Glutamatergic neuron (in vitro differentiated cells): ENCODE data around the gene UBP1. TPM values are rescaled to one million over a fixed set of nuclear protein-coding genes. Genes with fewer than 3 reads are reported as not detected.
"Not testable (repeated sequence)": the region's sequence is repeated elsewhere in the genome, so short reads cannot be mapped to it uniquely, and the experiment has no call there.

ENCODE experiments used
- DNase-seq: peaks from one replicate; pipeline ENCODE4 v3.0.0; 2022
- H3K27ac Mint-ChIP-seq: one replicate; pipeline ENCODE4 v1.8.0; 2020; ENCODE audit warnings: mild to moderate bottlenecking, mixed read lengths, inconsistent platforms; ENCODE audit not compliant: unreplicated experiment
- H3K27me3 Mint-ChIP-seq: one replicate; pipeline ENCODE4 v1.8.0; 2020; ENCODE audit warnings: mild to moderate bottlenecking, moderate library complexity, mixed read lengths, inconsistent platforms; ENCODE audit not compliant: unreplicated experiment
- H3K36me3 Mint-ChIP-seq: one replicate; pipeline ENCODE4 v1.8.0; 2020; ENCODE audit warnings: mild to moderate bottlenecking, mixed read lengths, inconsistent platforms; ENCODE audit not compliant: unreplicated experiment
- H3K4me1 Mint-ChIP-seq: one replicate; pipeline ENCODE4 v1.8.0; 2020; ENCODE audit warnings: mild to moderate bottlenecking, low read depth, mixed read lengths, inconsistent platforms; ENCODE audit not compliant: unreplicated experiment
- H3K4me3 Mint-ChIP-seq: one replicate; pipeline ENCODE4 v1.8.0; 2020; ENCODE audit warnings: mild to moderate bottlenecking, mixed read lengths, inconsistent platforms; ENCODE audit not compliant: unreplicated experiment
- H3K9me3 Mint-ChIP-seq: one replicate; pipeline ENCODE4 v1.8.0; 2020; ENCODE audit warnings: mild to moderate bottlenecking, moderate library complexity, mixed read lengths, inconsistent platforms; ENCODE audit not compliant: unreplicated experiment
- total RNA-seq: library from RNA; stranded (reverse); fragmentation: NEBNext Ultra II Directional; extraction: Animal tissue kit (Norgen Biotek cat#: 25700); gene quantifications from one replicate; pipeline ENCODE4 v1.2.1, GENCODE V29; 2021; ENCODE audit not compliant: unreplicated experiment
- TF ChIP-seq, protein P1 (sequence below): fragments of 200-600 bp; sonication (generic); IDR thresholded peaks from one replicate; pipeline ENCODE4 v1.5.0; 2021; ENCODE audit not compliant: partially characterized antibody, unreplicated experiment

The UBP1 gene
- total RNA-seq, 1 donor from 2014 or later: 69.9 TPM

DNA sequence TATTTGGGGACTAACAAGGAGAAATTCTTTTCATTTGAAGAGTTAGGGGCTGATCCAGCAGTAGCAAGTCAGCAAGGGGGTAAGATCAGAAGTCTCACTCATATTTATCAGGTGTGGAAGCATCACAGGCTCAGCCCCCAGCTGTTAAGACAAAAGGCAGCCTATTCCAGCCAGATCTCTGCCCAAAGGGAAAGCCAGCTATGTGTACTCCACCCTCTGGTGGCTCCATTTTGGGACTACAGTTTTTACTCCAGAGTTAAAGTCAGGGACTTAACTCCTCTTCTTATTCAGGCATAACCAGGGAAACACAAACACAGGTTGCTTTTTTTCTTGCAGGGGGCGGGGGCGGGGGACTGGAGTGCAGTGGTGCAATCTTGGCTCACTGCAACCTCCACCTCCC lies 19.2 kb downstream of the UBP1 start:
- Mint-ChIP-seq H3K27ac (no peak overlapping the region), H3K4me3 (no peak overlapping the region), H3K4me1 (peaks cover 2% of the 10 kb centered on the region), H3K36me3 (no peaks in the 10 kb centered on the region), H3K27me3 (peaks cover 2% of the 10 kb centered on the region), H3K9me3 (peaks cover 4% of the 10 kb centered on the region)
- TF ChIP-seq, protein P1, sequence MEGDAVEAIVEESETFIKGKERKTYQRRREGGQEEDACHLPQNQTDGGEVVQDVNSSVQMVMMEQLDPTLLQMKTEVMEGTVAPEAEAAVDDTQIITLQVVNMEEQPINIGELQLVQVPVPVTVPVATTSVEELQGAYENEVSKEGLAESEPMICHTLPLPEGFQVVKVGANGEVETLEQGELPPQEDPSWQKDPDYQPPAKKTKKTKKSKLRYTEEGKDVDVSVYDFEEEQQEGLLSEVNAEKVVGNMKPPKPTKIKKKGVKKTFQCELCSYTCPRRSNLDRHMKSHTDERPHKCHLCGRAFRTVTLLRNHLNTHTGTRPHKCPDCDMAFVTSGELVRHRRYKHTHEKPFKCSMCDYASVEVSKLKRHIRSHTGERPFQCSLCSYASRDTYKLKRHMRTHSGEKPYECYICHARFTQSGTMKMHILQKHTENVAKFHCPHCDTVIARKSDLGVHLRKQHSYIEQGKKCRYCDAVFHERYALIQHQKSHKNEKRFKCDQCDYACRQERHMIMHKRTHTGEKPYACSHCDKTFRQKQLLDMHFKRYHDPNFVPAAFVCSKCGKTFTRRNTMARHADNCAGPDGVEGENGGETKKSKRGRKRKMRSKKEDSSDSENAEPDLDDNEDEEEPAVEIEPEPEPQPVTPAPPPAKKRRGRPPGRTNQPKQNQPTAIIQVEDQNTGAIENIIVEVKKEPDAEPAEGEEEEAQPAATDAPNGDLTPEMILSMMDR: no peak
- no peak for DNase-seq

DNA sequence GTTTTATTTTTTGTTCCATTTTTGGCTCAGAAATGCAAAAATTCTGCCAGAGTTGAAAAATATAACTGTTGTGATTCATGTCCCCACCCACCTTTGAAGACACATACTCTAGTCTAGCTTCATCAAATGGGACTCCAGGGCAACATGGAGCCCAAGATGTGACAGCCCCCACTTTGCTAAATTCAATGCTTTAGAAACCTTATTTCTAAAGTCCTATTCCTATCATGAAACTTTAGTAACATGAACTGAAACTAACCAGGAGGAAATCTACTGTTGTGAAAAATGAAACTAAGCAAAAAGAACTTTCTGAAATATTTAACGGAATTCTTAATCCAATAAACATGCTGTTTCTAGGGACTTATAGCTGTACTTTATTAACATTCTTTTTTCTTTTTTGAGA lies 20.3 kb downstream of the UBP1 start:
- Mint-ChIP-seq H3K4me3 (no peak overlapping the region), H3K36me3 (no peaks in the 10 kb centered on the region), H3K27me3 (peaks cover 2% of the 10 kb centered on the region), H3K4me1 (no peaks in the 10 kb centered on the region), H3K9me3 (peaks cover 4% of the 10 kb centered on the region), H3K27ac (no peak overlapping the region)
- TF ChIP-seq, protein P1: no peak
- no peak for DNase-seq

DNA sequence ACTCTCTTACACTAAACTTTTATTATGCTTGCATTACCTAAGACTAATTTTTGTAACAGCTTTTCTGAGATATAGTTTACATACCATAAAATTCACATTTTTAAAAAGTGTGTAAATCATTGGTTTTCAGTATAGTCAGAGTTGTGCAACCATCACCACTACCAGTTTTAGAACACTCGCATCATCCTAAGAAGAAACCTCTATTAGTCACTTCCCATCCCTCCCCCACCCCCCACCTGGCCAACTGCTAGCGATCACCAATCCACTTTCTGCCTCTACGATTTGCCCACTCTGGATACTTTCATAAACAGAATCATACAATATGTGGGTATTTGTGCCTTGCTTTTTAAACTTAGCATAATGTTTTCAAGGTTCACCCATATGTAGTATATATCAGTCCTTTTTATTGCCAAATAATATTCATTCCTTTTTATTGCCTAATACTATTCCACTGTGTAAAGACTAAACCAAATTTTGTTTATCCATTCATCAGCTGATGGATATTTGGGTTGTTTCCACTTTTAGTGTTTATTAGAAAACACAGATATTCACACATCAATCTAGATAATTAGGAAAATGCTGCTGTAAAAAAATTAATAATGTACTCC lies 23.0 kb downstream of the UBP1 start:
- TF ChIP-seq, protein P1: no peak
- peaks cover 5% of the 10 kb centered on the region for H3K9me3 Mint-ChIP-seq
- no peak overlapping the region for H3K27ac Mint-ChIP-seq
- H3K4me1 Mint-ChIP-seq: no peaks in the 10 kb centered on the region
- H3K27me3 Mint-ChIP-seq: peaks cover 2% of the 10 kb centered on the region
- no peak for DNase-seq
- peaks cover 4% of the 10 kb centered on the region for H3K36me3 Mint-ChIP-seq
- no peak overlapping the region for H3K4me3 Mint-ChIP-seq

DNA sequence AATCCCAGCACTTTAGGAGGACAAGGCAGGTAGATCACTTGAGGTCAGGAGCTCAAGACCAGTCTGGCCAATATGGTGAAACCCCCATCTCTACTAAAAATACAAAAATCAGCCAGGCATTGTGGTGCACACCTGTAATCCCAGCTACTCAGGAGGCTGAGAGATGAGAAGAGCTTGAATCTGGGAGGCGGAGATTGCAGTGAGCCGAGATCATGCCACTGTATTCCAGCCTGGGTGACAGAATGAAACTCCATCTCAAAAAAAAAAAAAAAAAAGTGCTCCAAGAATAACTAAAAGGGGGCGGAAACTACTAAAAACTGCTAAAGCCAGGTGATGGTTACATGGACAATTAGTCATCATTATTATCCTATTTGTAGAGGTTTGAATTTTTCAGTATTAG lies 29.4 kb downstream of the UBP1 start:
- not testable (repeated sequence) for H3K9me3 Mint-ChIP-seq, DNase-seq, H3K4me1 Mint-ChIP-seq, H3K4me3 Mint-ChIP-seq, H3K36me3 Mint-ChIP-seq, H3K27me3 Mint-ChIP-seq, H3K27ac Mint-ChIP-seq

DNA sequence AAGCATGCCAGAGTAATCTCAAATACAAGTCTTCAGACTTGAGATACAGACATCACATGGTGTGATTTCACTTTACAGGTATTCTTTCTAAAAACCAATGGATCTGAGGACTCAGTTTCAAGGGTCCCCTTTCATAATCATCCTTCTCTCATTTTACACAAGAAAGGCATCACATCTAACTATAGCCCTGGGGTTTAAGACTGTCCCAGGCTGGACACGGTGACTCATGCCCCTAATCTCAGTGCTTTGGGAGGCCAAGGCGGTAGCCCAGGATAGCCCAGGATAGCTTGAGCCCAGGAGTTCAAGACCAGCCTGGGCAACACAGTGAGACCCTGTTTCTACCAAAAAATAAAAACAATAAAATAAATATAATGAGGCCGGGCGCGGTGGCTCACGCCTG lies 36.4 kb downstream of the UBP1 start:
- Mint-ChIP-seq H3K27ac (no peak overlapping the region), H3K4me1 (no peaks in the 10 kb centered on the region), H3K9me3 (peaks cover 2% of the 10 kb centered on the region), H3K27me3 (peaks cover 2% of the 10 kb centered on the region), H3K4me3 (no peak overlapping the region), H3K36me3 (no peaks in the 10 kb centered on the region)
- TF ChIP-seq, protein P1: no peak
- no peak for DNase-seq

DNA sequence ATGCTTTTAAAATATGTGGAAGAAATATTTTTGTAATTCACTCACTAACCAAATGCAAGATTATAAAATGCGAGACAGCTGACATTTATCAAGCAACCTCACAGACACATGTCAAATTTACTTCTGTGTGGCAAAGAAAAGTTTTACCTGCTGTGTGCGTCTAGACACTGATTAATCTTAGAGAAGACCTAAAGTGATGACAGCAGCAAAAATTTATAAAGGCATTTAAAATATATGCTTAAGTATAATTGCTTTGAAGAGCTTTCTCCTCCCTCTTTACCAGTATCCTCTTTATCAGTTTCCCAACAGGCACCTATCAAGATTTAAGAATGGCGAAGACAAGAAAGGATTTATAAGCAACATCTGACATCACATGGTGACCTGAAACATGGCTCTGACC lies 37.3 kb downstream of the UBP1 start:
- no peaks in the 10 kb centered on the region for H3K36me3 Mint-ChIP-seq
- TF ChIP-seq, protein P1: no peak
- H3K4me3 Mint-ChIP-seq: no peak overlapping the region
- H3K9me3 Mint-ChIP-seq: peaks cover 2% of the 10 kb centered on the region
- peaks cover 2% of the 10 kb centered on the region for H3K27me3 Mint-ChIP-seq
- no peaks in the 10 kb centered on the region for H3K4me1 Mint-ChIP-seq
- H3K27ac Mint-ChIP-seq: no peak overlapping the region
- no peak for DNase-seq
